ENCODE measurements around the gene WWOX. TPM values are rescaled to one million over a fixed set of nuclear protein-coding genes. Genes with fewer than 3 reads are reported as not detected.

Gene WWOX
- total and polyA plus RNA-seq, 2 experiments from 2014 or later = 17.0 to 39.8 TPM

DNA sequence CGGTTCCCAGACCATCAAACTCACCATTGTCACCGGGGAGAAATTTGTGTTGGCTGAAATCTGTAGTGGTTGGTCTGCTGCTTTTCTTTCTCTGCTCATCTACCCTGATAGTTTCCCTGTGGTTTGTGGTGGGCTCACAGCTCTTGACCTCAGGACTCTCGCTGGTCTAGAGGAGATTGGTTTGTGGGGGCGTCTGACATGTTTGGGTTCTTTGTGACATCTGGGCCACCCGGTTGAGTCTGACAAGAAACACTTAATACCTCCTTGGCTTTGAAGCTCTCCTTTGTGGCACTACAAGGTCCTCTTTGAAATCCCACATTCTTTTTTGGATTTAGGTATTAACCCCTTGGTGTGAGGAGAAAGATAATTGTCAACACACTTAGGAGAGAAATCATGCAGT is 662.0 kb downstream of the WWOX start:
- no peaks in the 10 kb centered on the region for H3K9me2 ChIP-seq (replicated peaks; ENCODE audit: insufficient read depth)
- 70% methylated on average over 5 of the region's 5 CpGs for WGBS (ENCODE audit: low lambda C conversion rate, missing lambda C conversion rate)
- H3K79me2 ChIP-seq = no peaks in the 10 kb centered on the region
- no peak for TF ChIP-seq EZH2phosphoT487 (IDR thresholded peaks at IDR 0.05; ENCODE audit: low read depth, severe bottlenecking, unreplicated experiment)
- TF ChIP-seq, protein P1, sequence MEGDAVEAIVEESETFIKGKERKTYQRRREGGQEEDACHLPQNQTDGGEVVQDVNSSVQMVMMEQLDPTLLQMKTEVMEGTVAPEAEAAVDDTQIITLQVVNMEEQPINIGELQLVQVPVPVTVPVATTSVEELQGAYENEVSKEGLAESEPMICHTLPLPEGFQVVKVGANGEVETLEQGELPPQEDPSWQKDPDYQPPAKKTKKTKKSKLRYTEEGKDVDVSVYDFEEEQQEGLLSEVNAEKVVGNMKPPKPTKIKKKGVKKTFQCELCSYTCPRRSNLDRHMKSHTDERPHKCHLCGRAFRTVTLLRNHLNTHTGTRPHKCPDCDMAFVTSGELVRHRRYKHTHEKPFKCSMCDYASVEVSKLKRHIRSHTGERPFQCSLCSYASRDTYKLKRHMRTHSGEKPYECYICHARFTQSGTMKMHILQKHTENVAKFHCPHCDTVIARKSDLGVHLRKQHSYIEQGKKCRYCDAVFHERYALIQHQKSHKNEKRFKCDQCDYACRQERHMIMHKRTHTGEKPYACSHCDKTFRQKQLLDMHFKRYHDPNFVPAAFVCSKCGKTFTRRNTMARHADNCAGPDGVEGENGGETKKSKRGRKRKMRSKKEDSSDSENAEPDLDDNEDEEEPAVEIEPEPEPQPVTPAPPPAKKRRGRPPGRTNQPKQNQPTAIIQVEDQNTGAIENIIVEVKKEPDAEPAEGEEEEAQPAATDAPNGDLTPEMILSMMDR (IDR thresholded peaks at IDR 0.05; ENCODE audit: poor library complexity) = no peak
- no peak for TF ChIP-seq EZH2 (IDR thresholded peaks at IDR 0.05; ENCODE audit: borderline replicate concordance)
- no peak overlapping the region for H3K27ac ChIP-seq
- peaks cover 13% of the 10 kb centered on the region for H3K4me1 ChIP-seq (ENCODE audit: insufficient read depth)
- no peaks in the 10 kb centered on the region for H3K9me3 ChIP-seq (ENCODE audit: low read depth)
- no peak overlapping the region for H3K4me2 ChIP-seq
- H3K36me3 ChIP-seq (replicated peaks; ENCODE audit: insufficient read depth, low read depth) = no peaks in the 10 kb centered on the region
- no peak overlapping the region for H2AFZ ChIP-seq
- H3K4me3 ChIP-seq = no peak overlapping the region
- H4K20me1 ChIP-seq (ENCODE audit: insufficient read depth, poor library complexity, severe bottlenecking) = no peaks in the 10 kb centered on the region
- DNase-seq (ENCODE audit: low spot score) = no peak
- H3K27me3 ChIP-seq = no peaks in the 10 kb centered on the region

DNA sequence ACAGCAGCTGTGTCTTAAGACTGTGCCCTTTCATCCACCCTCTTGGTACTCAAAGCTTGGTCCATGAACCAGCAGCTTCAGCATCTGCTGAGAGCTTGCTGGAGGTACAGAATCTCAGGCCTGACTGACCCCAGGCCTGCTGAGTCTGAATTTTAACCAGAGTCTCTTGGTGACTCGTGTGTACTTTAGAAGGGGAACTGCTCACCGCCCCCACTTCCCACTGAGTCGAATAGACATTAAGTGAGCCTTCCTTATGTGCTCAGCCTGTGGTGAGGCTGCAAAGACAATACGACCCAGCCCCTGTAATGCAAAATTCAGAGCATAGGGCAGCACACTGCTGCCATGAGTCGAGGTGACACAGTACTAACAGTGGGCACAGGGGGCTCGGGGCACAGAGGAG is 662.8 kb downstream of the WWOX start:
- no peak overlapping the region for H3K4me2 ChIP-seq
- no peak overlapping the region for H2AFZ ChIP-seq
- no peaks in the 10 kb centered on the region for H3K36me3 ChIP-seq (replicated peaks; ENCODE audit: insufficient read depth, low read depth)
- no peaks in the 10 kb centered on the region for H3K9me3 ChIP-seq (ENCODE audit: low read depth)
- H3K4me1 ChIP-seq (ENCODE audit: insufficient read depth) = peaks cover 9% of the 10 kb centered on the region
- TF ChIP-seq EZH2phosphoT487 (IDR thresholded peaks at IDR 0.05; ENCODE audit: low read depth, severe bottlenecking, unreplicated experiment) (no peak), EZH2 (IDR thresholded peaks at IDR 0.05; ENCODE audit: borderline replicate concordance) (no peak)
- TF ChIP-seq, protein P1 (IDR thresholded peaks at IDR 0.05; ENCODE audit: poor library complexity) = no peak
- no peak overlapping the region for H3K4me3 ChIP-seq
- no peaks in the 10 kb centered on the region for H3K9me2 ChIP-seq (replicated peaks; ENCODE audit: insufficient read depth)
- H4K20me1 ChIP-seq (ENCODE audit: insufficient read depth, poor library complexity, severe bottlenecking) = no peaks in the 10 kb centered on the region
- WGBS (ENCODE audit: low lambda C conversion rate, missing lambda C conversion rate) = 75% methylated on average over 6 of the region's 6 CpGs
- no peak overlapping the region for H3K27ac ChIP-seq
- DNase-seq (ENCODE audit: low spot score) = no peak
- no peaks in the 10 kb centered on the region for H3K27me3 ChIP-seq
- no peaks in the 10 kb centered on the region for H3K79me2 ChIP-seq

DNA sequence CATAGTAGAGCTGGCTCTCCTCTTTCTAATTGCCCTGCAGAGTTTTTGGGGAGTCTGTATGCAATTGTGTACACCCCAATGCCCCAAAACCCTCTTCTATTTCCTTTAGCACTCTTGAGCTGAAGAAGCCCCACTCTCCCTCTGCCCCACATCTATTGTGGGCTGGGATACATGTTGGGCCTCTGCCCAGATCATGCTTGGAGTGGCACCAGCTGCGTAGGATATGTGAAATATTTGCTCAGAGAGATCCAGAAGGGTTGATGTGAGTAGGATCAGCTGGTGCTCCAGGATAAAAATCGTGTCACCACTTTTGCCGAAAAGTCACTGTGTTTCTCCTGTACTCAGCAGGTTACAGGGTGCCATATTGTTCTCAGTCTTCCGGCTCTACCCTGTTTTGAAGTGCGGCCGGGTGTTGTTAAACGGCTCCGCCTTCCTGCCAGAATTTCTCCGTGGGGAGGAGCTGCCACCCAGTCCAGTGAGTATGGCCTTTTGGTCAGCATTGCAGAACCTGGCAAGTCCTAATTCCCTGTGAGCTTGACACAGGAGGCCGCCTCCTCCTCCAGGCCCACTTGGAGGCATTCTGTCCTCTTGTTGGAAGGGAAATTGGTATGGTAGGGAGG is 664.5 kb downstream of the WWOX start:
- Histone ChIP-seq H3K9me3 (ENCODE audit: low read depth) (no peaks in the 10 kb centered on the region), H4K20me1 (ENCODE audit: insufficient read depth, poor library complexity, severe bottlenecking) (no peaks in the 10 kb centered on the region), H3K27me3 (no peaks in the 10 kb centered on the region), H3K36me3 (replicated peaks; ENCODE audit: insufficient read depth, low read depth) (no peaks in the 10 kb centered on the region), H3K4me1 (ENCODE audit: insufficient read depth) (peaks cover 9% of the 10 kb centered on the region), H3K27ac (no peak overlapping the region), H3K79me2 (no peaks in the 10 kb centered on the region), H3K4me3 (no peak overlapping the region), H3K9me2 (replicated peaks; ENCODE audit: insufficient read depth) (no peaks in the 10 kb centered on the region), H3K4me2 (no peak overlapping the region), H2AFZ (no peak overlapping the region)
- no peak for DNase-seq (ENCODE audit: low spot score)
- 89% methylated on average over 10 of the region's 10 CpGs for WGBS (ENCODE audit: low lambda C conversion rate, missing lambda C conversion rate)
- TF ChIP-seq, protein P1 (IDR thresholded peaks at IDR 0.05; ENCODE audit: poor library complexity) = no peak
- TF ChIP-seq EZH2 (IDR thresholded peaks at IDR 0.05; ENCODE audit: borderline replicate concordance) (no peak), EZH2phosphoT487 (IDR thresholded peaks at IDR 0.05; ENCODE audit: low read depth, severe bottlenecking, unreplicated experiment) (no peak)

Measured in hepatocyte (in vitro differentiated cells).